ENCODE results near the gene SEMA3E.
"Not testable (repeated sequence)": the region's sequence is repeated elsewhere in the genome, so short reads cannot be mapped to it uniquely, and the experiment has no call there.

- not testable (repeated sequence) for TF ChIP-seq POLR2A (IDR thresholded peaks at IDR 0.05; ENCODE audit: low read depth); CTCF (IDR thresholded peaks at IDR 0.05); EP300 (IDR thresholded peaks at IDR 0.05); POLR2AphosphoS5 (IDR thresholded peaks at IDR 0.05)
Measured at GRCh38 chr7:83430289-83430688, 218.7 kb downstream of the SEMA3E start.
